ENCODE measurements around the gene NRXN2.
A peak's percentile ranks its signal among the peaks of the same experiment; 100 is the strongest.
"Not testable (repeated sequence)": the region's sequence is repeated elsewhere in the genome, so short reads cannot be mapped to it uniquely, and the experiment has no call there.

The NRXN2 gene

GRCh38 chr11:64670975-64671374 is 52.0 kb downstream of the NRXN2 start:
- DNase-seq, result no peak

GRCh38 chr11:64667154-64667745 is 55.7 kb downstream of the NRXN2 start:
- no peak for DNase-seq

GRCh38 chr11:64665411-64665821 is 57.6 kb downstream of the NRXN2 start:
- DNase-seq, result no peak

DNA sequence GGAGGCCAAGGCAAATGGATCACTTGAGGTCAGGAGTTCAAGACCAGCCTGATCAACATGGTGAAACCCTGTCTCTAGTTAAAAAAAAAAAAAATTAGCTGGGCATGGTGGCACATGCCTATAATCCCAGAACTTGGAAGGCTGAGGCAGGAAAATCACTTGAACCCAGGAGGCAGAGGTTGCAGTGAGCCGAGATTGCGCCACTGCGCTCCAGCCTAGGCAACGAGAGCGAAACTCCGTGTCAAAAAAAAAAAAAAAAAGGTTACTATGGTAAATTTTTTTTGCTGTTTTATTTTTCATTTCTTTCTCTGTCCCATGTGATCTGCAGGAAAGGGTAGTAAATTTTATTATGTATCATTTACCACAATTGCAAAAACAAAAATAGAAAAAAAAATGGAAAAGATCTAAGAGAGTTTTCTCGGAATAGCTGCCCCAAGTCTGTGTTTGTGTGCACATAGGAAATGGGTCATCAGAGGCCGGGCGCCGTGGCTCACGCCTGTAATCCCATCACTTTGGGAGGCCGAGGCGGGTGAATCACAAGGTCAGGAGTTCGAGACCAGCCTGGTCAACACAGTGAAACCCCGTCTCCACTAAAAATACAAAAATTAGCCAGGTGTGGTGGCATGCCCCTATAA is 58.6 kb downstream of the NRXN2 start:
- not testable (repeated sequence) for DNase-seq

DNA sequence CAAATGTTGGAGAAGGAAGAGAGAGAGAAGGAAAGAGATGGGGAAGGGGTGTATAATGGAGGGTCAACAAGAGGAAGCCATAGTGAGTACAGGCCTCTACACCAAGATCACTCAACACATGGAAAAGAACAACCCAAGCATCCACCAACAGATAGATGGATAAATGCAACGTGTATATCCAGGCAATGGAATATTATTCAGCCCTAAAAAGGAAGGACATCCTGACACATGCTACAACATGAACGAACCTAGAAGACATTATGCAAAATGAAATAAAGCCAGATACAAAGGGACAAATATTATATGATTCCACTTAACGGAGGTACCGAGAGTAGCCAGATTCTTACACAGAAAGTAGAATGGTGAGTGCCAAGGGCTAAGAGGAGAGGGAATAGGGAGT is 59.3 kb downstream of the NRXN2 start:
- no peak for DNase-seq

GRCh38 chr11:64661614-64662013 is 61.4 kb downstream of the NRXN2 start:
- DNase-seq, result no peak

GRCh38 chr11:64661146-64661545 is 61.9 kb downstream of the NRXN2 start:
- DNase-seq, result no peak

GRCh38 chr11:64660706-64661105 is 62.3 kb downstream of the NRXN2 start:
- no peak for DNase-seq

- DNase-seq, result no peak
Measured at GRCh38 chr11:64660205-64660604, 62.8 kb downstream of the NRXN2 start.

- DNase-seq, result no peak
Measured at GRCh38 chr11:64659417-64660144, 63.4 kb downstream of the NRXN2 start.

DNA sequence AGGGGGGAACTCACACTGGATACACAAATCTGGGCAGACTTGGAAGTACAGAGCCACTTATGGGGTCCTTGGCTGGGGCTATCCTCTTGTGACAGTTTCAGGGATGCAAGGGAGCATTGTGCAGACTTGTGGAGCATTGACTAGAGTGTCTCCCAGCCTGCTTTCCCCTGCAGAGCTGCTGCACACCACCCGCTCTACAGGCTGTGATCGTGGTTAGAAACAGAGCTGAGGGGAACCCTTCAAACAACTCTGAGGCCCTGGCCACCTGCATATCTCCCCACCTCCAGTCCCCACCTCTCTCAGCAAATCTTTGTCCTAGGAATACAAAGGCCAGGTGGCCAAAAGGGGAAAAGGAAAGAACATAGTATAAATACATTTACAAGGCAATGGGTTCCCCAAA is 64.7 kb downstream of the NRXN2 start:
- DNase-seq, result no peak

- DNase-seq, result no peak
Measured at GRCh38 chr11:64656862-64657261, 66.1 kb downstream of the NRXN2 start.

DNA sequence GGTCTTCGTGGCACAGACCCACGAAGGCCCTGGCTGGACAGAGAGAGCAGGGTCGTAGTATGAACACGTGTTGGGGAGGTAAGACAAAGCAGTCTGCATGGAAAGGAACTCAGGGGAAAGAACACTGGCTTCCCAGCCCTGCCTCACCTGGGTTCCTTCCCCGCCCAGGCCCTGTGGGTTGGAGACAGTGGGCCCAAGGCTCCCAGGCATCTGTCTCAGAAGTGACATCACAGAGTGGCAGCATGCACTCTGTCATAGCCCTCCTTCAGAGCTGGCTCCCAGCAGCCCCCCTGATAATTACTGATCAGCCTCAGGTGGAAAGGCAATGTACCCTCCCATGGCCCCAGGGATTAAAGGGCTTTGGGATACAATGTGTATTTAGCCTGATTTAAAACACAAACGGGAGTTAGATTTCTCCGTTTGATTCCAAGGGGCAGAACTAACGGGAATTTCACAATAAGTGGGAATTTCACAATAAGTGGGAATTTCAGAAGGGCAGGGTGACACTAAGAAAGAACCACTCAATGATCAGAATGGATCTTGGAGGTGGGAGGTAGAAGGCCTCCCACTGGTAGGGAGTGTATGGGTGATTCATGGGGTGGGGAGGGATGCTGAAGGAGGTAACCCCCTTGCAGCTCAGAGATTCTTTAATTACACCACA is 66.9 kb downstream of the NRXN2 start:
- DNase-seq, result no peak

DNA sequence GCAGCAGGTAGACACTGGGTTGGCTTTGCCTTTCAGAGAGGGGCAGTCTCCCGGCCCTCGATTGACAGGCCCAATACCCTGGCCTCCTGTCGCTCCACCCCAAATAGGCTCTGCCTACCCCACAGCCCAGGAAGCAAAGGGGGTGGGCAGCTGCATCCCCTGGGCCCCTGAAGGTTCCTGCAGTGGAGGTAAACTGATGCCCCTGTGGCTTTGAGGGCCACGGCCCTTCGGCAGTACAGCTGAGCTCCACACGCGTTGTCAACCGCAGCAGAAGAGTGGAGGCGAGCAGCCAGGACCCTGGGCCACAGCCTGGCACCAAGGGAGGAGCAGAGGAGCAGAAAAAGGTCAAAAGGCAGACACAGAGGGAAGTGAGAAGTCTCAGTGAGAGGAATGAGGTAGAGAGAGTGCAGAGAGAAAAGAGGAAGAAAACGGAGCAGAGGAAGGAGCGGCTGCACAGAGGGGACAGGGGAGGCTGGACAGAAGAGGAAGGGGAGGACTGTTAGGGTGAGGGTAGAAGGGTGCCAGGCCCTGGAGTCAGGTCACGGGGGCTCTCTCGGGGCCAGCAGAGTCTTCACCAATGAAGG is 67.9 kb downstream of the NRXN2 start:
- no peak for DNase-seq

- DNase-seq, result no peak
Measured at GRCh38 chr11:64654439-64654838, 68.6 kb downstream of the NRXN2 start.

- DNase-seq, result no peak
Measured at GRCh38 chr11:64653388-64653973, 69.5 kb downstream of the NRXN2 start.

DNA sequence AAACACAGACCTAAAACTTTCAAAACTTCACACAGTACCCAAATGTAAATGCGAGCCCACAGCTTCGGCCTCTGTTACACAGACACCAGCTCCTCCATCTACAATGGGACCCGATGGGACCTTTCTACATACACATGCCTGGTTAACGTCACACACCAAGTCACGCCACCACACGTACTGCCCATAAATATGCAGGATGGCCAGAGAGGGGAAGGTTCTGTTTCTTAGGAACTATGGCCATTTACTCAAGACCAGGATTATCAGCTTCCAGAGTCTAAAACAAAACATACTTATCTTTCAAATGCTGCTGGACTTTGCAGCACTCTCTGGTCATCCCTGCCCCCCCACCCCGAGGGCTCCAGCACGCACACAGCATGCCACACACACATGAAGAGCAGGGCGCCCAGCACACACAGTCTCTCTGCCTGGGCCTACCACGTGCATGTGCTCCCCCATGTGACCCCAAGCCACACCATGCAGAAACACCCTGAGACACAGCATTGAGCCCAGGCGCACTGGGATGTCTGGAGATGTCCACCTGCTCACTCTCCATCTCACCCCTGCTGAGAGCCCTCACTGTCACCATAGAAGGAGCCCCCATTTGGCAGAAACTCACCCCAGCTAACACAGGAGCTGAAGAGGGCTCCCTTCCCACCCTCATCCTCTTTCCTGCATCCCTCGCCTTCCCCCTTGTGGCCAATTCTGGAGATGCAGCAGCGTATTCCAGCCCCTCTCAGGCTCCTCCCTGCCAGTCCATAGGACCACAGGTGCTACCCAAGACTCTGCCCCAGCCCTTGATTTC is 70.2 kb downstream of the NRXN2 start:
- peak; percentile 58 for DNase-seq

GRCh38 chr11:64650923-64651523 is 72.0 kb downstream of the NRXN2 start:
- DNase-seq, result no peak

DNA sequence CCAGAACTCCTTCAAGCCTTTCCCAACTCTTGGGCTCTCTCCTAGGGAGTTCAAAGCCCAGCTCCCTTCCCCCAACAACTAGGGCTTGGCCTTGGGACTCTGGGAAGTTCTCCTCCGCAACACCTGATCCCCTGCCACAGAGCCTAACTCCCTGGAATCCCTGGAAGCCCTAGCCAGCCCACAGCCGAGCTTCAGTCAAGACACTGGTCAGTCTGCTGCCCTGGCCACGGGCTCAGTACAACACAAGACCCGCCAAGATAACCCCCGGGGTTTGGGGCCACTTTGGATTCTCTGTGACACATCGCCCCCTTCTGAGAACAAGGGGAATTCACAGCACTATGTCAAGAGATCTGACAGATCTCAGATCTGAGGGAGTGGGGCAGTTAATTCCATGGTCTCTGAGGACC is 73.7 kb downstream of the NRXN2 start:
- DNase-seq, result no peak

DNA sequence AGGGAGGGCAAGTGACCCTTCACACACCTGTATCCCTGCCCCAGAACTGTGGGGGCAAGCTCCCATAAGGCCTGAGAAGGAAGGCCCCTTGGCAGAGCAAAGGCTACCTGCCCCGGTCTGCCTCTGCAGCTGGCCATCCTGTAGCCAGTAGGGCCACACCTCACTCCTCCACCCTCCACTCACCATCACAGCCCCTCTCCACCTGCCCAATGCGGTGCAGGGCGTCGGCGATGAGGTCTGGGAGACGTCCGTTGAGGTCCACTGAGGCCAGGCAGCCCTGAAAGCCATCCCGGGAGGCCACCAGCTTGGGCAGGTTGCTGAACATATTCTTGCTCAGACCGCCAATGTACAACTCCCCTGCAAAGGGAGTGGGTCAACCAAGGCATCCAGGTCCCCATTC is 74.4 kb downstream of the NRXN2 start:
- no peak for DNase-seq

DNA sequence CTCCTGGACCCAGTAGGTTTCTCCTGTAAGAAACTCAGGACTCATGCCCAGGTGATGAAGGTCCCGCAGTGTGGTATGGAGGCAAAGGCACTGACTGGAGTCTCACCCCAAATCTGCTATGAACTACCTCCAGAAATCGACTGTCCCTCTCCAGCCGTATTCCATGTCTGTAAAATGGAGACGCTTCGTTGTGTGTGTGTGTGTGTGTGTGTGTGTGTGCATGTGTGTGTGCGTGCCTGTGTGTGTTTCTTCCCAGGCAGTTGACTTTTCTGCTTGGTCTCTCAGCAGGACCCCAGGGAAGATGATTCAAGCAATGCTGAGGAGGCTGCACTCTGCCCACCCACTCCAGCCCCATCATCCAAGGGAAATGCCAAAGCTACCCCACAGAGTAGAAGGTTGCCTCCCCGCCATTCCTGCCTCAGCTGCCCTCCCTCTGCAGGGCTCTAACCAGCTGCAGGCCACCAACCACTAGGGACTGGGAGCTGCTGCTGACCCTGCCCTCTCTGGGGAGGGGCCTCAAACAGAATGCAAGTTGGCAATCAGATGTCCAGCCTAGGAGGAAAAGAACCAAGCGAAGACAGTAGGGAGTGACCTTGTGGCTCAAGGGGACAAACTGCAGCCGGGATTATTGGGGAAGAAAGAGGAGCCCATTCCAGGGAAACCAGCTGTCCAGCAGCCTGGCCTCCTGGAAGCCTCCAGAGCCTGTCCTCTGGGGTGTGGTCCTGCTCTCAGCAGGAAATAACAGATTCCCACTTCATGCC is 75.8 kb downstream of the NRXN2 start:
- DNase-seq, result no peak

Measured in effector CD8-positive, alpha-beta T cell (primary cell).